ENCODE measurements around the gene FAM118A.
"Not testable (repeated sequence)": the region's sequence is repeated elsewhere in the genome, so short reads cannot be mapped to it uniquely, and the experiment has no call there.

The FAM118A gene

DNA sequence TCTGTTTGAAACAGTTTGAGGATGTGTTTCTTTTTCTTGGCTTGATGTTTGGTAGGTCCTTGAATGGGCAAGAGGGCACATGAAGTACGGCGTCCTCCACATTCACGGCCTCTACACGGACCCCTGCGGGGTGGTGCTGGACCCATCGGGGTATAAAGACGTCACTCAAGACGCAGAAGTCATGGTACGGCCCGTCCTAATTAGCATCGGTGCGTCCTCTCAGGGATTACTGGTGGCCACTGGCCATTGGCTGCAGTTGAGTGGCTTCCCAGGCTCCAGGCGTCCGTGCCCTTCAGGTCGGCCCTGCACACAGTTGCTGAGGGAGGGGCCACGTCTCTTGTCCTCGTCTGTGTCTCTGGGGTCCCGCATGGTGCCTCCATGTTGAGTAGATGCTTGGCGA lies 20.8 kb downstream of the FAM118A start:
- no peak for DNase-seq (ENCODE audit: low read depth in 2 of 2)

DNA sequence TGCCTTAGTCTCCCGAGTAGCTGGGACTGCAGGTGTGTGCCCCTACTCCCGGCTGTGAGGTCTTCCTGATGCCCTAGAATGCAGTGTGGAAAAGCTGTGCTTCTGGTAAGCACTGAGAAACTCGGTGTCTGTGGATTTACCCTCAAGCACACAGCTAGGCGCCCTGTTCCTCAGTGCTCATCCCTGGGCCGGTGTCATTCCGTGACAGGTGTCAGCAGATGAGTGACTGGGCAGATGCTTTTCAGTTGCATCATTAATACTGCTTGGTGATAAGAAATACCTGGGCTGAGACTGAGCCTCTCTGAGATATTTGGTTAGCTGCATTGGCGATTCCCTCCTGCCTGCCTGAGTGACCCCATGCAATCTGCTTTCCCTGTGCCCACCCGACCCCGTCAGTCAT lies 21.8 kb downstream of the FAM118A start:
- DNase-seq (ENCODE audit: low read depth in 2 of 2) = no peak

GRCh38 chr22:45332001-45332400 lies 22.3 kb downstream of the FAM118A start:
- DNase-seq (ENCODE audit: low read depth in 2 of 2) = no peak

- DNase-seq (ENCODE audit: low read depth in 2 of 2) = no peak
These were observed 24.3 kb downstream of the FAM118A start for GRCh38 chr22:45334068-45334467.

DNA sequence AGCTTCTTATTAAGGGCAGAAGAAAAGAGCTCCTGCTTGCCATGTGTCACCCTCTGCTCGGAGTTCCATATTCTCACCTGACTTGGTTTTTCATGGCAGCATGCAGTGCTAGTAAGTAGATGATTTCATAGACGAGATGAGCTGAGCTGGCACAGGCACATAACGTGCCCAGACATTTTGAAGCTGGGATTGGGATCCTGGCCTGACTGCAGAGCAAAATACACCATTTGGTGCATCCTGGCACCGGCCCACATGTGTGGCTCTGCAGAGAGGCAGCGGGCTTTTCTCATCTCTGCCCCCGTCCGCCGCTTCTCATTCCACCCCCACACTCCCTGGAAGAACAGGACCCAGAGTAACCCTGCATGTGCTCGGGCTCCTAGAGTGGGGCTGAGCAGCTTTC lies 24.8 kb downstream of the FAM118A start:
- DNase-seq (ENCODE audit: low read depth in 2 of 2) = no peak

DNA sequence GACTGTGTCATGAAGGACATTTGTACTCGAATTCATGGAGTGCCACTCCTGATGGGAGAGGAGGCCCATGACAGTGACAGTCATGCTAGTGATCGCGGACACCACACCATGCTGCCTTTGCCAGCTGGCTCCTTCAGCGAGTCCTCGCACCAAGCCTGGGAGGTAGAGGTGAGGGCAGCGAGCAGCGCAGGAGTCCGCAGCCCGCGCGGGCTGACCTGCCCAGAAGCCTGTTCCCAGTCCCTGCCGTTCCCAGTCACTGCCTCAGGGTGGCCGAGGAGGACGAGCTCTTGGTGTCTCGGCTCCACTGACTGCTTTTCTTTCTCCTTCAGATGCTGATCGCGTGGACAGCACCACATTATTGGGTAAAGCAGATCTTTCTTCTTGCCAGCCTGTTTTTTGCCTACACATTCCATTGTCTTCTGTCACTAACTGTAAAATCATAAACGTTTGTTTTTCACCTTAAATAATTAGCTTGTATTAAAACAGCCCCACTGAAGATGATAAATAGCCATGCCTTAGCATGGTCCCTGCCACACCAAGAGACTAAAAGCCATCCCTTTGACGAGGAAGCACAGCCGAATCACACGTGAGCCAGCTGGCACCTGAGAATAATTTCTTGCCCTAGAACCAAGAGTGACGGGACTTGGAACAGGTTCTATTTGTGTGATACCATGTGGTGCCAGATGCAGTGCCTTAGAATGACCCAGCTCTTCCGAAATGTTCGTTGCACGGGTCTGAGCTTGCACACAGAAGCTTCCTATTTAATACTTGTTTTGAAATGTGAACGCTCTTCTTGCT lies 25.5 kb downstream of the FAM118A start:
- no peak for DNase-seq (ENCODE audit: low read depth in 2 of 2)

DNA sequence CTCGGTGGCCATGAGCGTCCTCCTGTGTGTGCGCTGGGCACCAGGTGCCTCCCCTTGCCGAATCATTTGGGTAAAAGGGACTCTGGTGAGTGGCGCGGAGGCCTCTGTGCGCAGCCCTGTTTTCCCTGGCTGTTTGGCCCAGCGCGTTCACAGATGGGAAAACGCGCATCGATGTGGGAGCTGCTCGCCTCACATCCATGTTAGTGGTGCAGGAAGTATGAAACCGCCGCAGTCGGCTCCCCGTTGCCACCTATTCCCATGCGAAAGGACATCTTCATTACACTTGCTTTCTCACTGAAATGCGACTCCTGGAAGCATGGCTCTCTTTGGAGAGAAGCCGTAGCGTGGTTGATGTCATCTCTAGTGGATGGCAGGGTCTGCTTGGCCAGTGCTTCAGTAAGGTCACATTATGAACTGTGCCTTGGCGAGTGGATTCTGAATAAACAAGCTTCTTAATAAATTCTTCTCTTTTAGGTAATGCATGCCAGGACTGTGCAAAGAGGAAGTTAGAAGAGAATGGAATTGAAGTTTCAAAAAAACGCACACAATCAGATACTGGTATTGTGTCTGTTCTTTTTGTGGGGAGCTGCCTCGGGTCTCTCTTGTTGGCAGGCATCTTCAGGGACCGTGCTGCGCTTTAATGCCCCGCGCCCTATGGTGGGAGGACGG lies 26.3 kb downstream of the FAM118A start:
- no peak for DNase-seq (ENCODE audit: low read depth in 2 of 2)

GRCh38 chr22:45336971-45337431 lies 27.3 kb downstream of the FAM118A start:
- DNase-seq (ENCODE audit: low read depth in 2 of 2) = no peak

GRCh38 chr22:45337536-45337935 lies 27.8 kb downstream of the FAM118A start:
- no peak for DNase-seq (ENCODE audit: low read depth in 2 of 2)

- DNase-seq (ENCODE audit: low read depth in 2 of 2) = no peak
These were observed 29.1 kb downstream of the FAM118A start for GRCh38 chr22:45338795-45339194.

DNA sequence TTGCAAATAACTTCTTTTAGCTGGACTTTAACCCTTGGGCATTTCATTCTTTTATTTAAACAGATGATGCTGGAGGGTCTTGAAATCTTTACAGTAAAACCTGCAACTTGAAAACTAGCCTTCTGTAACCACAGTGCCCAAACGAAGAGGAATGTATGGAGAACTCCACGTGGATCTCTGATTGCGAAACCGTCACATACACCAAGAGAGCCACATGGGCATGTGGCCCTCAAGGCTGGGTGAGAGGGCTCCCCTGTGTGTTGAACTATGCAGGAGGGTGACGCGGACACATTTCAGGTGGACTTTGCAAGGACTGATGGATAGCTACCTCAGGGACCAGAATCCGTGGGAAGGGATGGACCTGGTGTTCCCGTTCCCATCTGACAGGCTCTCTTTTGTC lies 30.6 kb downstream of the FAM118A start:
- no peak for DNase-seq (ENCODE audit: low read depth in 2 of 2)

DNA sequence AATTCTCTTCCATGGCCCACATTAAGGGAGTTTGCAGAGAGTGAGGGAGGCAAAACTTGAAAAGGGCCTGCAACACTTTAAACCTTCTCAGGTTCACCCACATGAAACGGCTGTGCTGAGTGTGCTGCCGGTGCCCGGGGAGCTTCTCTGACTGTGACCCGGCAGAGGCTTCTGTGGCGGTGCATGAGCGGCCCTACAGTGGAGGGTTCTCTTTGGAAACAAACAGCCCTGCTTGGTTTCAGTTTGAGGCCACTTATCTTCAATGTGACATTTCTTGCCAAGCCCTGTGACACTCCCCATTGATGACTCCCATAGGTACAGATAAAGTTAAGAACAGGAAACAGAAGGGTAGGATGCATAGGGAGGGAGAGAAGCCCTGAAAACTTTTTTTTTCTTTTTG lies 31.8 kb downstream of the FAM118A start:
- DNase-seq (ENCODE audit: low read depth in 2 of 2) = no peak

- no peak for DNase-seq (ENCODE audit: low read depth in 2 of 2)
These were observed 33.4 kb downstream of the FAM118A start for GRCh38 chr22:45343143-45343542.

- no peak for DNase-seq (ENCODE audit: low read depth in 2 of 2)
These were observed 34.6 kb downstream of the FAM118A start for GRCh38 chr22:45344334-45344733.

- DNase-seq (ENCODE audit: low read depth in 2 of 2) = no peak
These were observed 40.2 kb downstream of the FAM118A start for GRCh38 chr22:45349916-45350315.

- DNase-seq (ENCODE audit: low read depth in 2 of 2) = no peak
These were observed 42.2 kb downstream of the FAM118A start for GRCh38 chr22:45351956-45352355.

- DNase-seq (ENCODE audit: low read depth in 2 of 2) = not testable (repeated sequence)
These were observed 43.0 kb downstream of the FAM118A start for GRCh38 chr22:45352757-45353156.

- no peak for DNase-seq (ENCODE audit: low read depth in 2 of 2)
These were observed 44.1 kb downstream of the FAM118A start for GRCh38 chr22:45353786-45354185.

- no peak for DNase-seq (ENCODE audit: low read depth in 2 of 2)
These were observed 47.8 kb downstream of the FAM118A start for GRCh38 chr22:45357490-45357889.

DNA sequence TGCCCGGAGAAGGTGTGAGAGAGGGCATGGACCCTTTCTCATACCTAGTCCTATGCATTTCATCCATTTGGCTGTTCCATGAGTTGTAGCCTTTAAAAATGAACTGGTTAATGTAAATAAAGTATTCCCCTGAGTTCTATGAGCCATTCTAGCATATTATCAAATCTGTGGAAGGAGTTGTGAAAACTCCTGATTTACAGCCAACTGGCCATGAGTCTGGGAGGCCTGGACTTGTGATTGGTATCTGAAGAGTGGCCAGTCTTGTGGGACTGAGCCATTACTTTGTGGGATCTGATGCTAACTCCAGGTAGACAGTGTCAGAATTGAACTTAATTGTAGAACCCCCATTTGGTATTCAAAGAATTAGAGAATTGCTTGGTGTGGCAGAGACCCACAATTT lies 48.4 kb downstream of the FAM118A start:
- no peak for DNase-seq (ENCODE audit: low read depth in 2 of 2)

DNA sequence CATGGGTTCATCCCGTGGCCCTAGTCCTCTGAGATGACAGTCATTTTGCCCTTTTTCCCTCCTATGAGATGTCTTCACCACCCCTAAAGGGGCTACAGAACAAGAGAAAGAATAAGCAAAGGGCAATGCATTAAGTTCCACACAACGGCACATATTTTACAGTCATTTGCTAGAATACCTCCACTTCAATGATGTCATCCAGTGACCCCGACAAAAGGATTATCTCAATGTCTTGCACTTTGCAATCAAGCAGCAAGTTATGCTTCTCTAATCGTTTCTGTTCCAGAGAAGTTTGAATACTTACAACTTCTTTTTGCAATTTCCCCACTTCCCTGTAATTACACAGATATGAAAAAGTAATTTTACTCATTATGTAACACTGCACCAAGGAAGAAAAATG lies 49.9 kb downstream of the FAM118A start:
- no peak for DNase-seq (ENCODE audit: low read depth in 2 of 2)

DNA sequence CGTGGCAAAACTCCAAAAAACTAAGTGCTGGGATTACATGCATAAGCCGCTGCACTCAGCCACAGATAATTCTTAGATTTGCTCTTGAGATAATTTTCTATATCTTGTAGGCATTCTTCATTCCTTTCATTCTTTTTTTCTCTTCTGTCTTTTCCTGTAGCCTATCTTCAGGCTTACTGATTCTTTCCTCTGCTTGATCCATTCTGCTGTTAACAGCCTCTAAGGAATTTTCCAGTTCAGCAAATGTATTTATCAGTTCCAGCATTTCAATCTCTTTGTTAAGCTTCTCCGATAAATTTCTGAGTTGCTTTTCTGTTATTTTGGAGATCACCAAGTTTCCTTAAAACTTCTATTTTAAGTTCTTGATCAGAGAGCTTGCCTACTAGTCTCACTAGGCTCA lies 57.0 kb downstream of the FAM118A start:
- no peak for DNase-seq (ENCODE audit: low read depth in 2 of 2)

DNA sequence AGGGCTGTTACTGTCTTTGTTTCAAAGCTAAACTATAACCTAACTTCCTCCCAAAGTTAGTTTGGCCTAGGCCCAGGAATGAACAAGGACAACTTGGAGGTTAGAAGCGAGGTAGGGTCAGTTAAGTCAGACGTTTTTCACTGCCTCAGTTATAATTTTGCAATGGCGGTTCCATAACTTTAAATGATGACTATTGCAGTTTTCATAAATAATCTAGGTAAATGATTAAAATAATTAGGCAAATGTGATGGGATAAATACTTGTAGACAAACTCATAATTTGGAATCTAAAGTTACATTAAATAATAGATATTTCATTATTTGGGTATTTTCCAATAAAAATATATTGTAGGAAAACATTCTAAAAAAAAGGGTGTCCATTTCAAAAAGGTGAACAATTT lies 63.9 kb downstream of the FAM118A start:
- not testable (repeated sequence) for DNase-seq (ENCODE audit: low read depth in 2 of 2)

All from fibroblast of skin of left biceps (primary cell).